ENCODE data around the gene NRF1.
A peak's percentile ranks its signal among the peaks of the same experiment; 100 is the strongest.

NRF1 gene

DNA sequence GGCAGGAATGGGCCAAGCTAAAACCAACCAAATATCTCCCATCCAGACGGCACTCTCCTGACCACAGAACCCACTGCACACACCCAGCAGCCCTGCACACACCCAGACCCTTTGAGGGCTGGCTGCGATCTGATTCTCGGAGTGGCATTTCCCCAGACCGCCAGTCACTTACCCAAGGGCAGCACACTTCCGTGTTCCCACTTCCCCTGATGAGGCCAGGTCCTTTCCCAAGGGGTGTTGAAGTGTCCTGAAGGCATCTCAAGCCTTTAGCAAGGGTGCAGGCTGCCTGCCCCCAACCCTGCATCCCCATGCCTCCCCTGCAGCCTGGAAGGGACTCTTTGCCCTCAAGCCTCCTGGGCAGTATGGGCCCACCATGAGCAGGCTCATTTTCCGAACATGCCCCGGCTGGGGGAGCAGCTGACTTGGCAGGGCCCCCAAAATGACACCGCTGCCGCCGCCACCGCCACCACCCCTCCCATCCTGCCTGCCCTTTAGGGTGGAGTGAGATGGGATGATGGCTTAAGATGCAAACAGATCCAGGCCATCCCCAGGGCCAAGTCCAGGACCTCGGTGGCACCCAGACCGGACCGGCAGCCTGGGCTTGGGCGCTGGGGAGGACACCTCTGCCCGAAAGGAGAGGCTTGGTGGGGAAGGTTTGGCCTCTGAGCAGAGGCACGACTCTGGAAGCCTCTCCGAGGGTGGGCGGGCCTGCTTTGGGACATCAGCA, 159.8 kb downstream of the NRF1 start:
- DNase-seq (ENCODE audit: low read depth in 2 of 2): no peak

- DNase-seq (ENCODE audit: low read depth in 2 of 2): no peak
These were observed 160.5 kb downstream of the NRF1 start for GRCh38 chr7:129771928-129772479.

- no peak for DNase-seq (ENCODE audit: low read depth in 2 of 2)
These were observed 161.2 kb downstream of the NRF1 start for GRCh38 chr7:129772646-129773280.

GRCh38 chr7:129773328-129773731, 161.8 kb downstream of the NRF1 start:
- no peak for DNase-seq (ENCODE audit: low read depth in 2 of 2)

DNA sequence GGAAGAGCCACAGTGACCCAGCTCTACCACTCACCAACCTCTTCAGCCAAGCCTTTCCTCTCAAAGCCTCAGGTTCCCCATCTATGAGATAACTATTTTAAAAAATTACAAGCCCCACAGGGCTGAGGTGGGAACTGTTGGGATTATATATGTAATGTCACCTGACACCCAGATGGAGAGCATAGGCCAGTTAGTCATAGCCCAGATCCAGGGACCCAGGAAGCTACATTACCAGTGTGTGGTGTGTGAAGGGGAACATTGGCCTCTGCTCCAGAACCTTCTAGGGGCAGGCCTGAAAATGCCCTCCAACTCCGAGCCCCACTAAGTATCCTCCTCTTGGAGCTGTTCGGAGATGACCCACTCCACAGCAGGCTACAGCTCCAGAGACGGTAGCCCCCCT, 162.4 kb downstream of the NRF1 start:
- DNase-seq (ENCODE audit: low read depth in 2 of 2): no peak

DNA sequence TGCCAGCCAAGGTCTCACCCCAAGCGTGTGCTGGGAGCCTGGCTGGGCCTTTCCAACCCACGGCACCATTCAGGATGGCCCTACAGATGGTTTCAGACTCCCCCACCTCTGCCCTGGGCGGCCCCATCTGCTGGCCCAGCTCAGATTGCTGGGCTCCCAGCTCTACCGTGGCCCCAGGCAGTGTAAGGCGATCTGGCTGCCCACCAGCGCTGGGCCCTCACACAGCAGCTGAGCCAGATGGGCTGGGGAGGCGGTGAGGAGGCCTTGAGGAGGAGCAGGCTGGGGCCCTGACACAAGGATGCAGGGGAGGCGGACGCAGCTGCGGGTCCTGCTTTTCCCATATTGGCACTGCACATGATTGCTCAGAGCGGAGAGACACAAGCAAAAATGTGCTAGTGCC, 162.8 kb downstream of the NRF1 start:
- no peak for DNase-seq (ENCODE audit: low read depth in 2 of 2)

DNA sequence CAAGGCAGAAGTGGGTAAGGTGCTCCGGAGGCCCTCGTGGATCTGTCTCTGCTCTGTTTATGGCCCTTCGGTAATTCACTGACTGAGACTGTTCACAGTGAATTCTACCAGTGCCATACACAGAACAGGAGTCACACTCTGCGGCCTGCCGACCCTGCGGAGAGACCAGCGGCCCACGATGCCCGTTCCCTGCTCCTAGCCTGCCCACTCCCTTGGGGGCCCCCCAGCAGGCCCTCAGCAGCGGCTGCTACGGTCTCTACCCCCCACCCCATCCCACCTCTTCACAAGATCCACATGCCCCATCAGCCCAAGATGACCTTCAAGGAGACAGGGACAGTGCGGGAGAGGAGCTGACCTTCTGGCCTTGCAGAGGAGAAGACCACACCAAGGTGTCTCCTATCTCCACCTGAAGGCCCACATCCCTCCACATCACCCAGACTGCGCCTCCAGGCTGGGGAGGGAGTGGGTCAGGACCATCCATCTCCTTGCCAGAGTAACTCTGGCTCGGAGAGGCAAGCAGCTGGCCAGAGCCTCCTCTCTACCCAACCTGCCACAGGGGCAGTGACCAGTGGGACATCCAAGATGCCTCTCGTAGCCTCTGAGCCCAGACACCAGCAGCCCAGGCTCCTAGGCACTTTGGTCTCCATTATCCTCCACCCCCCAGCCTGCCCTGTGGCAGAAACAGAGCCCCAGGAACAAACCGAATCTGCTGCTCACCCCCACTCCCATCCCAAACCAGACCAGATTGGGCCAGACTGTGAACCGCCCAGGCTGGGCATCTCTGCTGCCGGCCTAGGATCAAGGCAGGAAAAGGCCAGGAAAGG, 163.6 kb downstream of the NRF1 start:
- no peak for DNase-seq (ENCODE audit: low read depth in 2 of 2)

GRCh38 chr7:129775695-129776361, 164.3 kb downstream of the NRF1 start:
- DNase-seq (ENCODE audit: low read depth in 2 of 2): no peak

- DNase-seq (ENCODE audit: low read depth in 2 of 2): no peak
These were observed 164.8 kb downstream of the NRF1 start for GRCh38 chr7:129776362-129776722.

- no peak for DNase-seq (ENCODE audit: low read depth in 2 of 2)
These were observed 165.8 kb downstream of the NRF1 start for GRCh38 chr7:129777195-129777844.

DNA sequence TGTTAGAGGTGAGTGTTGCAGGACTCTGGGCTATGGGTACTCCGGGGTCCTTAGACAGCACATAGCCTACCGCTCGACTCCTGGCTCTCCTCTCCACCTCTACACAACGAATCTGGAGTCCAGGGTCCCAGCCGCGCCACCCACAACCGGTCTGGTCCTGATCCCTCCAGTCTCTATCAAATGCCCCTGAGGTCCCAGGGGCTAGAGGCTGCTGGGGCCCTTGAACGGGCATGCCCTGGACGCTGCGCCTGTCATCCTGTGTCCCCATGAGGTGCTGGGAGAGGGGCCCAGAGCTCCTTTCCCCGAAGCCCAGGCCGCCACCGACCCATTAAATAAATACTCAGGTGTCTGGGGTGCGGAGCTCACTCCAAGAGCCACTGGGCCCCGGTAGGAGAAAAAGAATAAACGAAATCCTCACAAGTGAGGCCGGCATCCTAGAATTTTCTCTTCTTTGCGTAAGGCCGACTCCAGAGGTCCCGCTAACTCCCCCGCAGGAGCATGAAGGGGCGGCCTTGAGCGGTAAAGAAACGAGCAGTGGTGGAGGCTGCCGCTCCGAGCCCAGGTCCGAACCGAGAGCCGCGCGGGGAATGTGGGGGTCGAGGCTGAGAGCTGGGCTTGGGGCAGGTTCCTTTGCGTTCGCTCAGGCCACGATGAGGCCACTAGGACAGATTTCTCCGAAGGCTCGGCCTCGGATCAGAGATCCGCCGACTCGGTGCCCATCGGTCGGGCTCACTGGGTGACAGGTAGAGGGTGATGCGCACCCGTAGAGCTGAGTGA, 166.7 kb downstream of the NRF1 start:
- no peak for DNase-seq (ENCODE audit: low read depth in 2 of 2)

DNA sequence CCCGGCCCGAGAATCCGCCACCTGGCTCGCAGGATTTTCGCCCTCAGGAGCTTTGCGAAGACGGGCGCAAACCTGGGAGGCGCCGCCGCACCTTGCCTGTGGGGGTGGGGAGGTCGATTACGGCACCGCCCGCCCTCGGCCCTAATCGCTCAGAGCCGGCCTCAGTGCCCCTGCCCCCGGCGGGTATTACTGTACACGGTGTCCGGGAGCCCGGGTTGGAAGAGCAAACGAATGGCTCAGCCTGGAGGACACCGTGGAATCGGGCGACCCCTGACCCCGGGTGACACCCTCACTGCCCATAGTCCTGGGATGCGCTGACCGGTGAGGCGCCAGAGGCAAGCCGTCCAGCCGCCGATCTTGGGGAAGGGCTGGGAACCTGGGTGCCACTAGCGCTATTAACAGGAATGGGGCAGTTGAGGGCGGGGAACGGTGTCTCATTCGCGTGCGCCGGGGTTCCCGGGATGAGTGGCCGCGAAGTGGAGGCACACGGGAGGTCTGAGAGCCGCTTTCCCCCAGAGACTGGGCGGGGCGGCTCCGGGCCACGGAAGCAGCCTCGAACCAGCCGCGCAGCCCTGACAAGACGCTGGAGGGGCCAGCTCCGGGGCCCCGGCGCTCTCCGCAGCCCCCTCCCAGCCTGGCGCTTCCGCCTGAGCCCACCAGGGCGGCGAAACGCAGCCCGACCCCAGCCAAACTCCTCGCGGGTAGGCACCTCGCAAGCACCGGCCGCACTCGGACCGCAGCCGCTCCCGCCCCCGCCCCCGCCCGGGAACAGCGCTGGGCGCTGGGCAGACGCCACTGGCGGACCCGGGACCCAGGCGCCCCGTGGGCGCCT, 167.5 kb downstream of the NRF1 start:
- DNase-seq (ENCODE audit: low read depth in 2 of 2): no peak

GRCh38 chr7:129779602-129780256, 168.2 kb downstream of the NRF1 start:
- no peak for DNase-seq (ENCODE audit: low read depth in 2 of 2)

GRCh38 chr7:129780257-129780973, 168.9 kb downstream of the NRF1 start:
- DNase-seq (ENCODE audit: low read depth in 2 of 2): peak; percentile 29 to 59

DNA sequence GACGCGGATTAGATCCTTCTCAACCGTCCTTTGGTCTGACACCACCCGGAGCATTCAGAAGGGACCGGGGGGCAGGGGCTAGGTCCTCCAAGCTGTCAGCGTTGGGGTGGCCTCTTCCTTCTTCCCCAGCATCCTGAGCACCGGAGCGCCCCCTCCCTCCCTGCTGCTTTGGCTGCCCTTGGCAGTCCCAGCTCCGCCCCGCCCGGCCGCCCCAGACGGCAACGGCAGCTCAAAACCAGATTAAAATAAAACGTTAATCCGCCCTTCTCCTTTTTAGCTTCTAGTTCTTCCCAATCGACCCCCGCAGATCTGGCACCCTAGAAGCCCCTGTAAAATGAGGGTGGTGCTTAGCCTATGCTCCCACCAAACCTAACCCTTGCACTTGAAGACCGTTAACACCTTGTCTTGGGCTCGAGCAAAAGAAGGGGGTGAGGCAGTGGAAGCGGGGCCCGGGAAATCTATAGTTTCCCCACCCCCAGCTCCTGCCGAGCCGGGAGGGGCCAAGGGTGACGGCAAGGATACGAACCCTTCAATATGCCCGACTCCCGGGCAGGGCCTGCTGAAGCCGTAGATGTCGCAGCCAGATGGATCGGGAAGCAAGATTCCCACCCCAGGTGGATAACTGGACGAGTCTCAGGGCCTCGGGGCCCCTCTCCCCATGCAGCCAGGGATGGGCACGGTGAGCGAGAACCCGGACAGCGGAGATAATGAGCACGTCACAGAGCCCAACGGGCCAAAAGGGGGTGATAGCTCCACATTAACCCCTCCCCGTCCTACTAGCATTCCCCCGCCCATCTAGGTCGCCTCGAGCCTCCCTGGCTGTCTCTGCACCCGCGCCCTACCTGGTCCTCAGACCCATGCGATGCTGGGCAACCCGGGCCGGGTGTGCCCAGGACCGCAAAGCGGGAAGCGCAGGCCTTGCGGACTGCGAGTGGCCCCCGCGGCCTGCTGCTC, 169.7 kb downstream of the NRF1 start:
- DNase-seq (ENCODE audit: low read depth in 2 of 2): no peak

- no peak for DNase-seq (ENCODE audit: low read depth in 2 of 2)
These were observed 170.7 kb downstream of the NRF1 start for GRCh38 chr7:129781928-129782817.

Data from stimulated activated CD8-positive, alpha-beta memory T cell treated with anti-CD3 and anti-CD28 coated beads, Interleukin-2, amount 100 ng/mL, for 1 hour (primary cell).